HEK293T (cell line): ENCODE measurements around the gene RAD18.

Source experiments
- ARNT ChIP-seq: fragments of 450-650 bp; IDR thresholded peaks from 2 replicates; pipeline ENCODE4 v1.6.1; 2017; ENCODE audit warnings: mild to moderate bottlenecking
- CTBP1 ChIP-seq: fragments of 450-650 bp; IDR thresholded peaks from 2 replicates; pipeline ENCODE4 v1.6.1; 2016; ENCODE audit warnings: borderline replicate concordance
- ELF4 ChIP-seq: fragments of 450-650 bp; IDR thresholded peaks from 2 replicates; pipeline ENCODE4 v1.6.1; 2017; ENCODE audit warnings: antibody characterized with exemption
- FOXK2 ChIP-seq: fragments of 450-650 bp; IDR thresholded peaks from 2 replicates; pipeline ENCODE4 v1.6.1; 2016; ENCODE audit warnings: mild to moderate bottlenecking
- HDGF ChIP-seq: fragments of 450-650 bp; IDR thresholded peaks from 2 replicates; pipeline ENCODE4 v1.6.1; 2017; ENCODE audit warnings: antibody characterized with exemption, borderline replicate concordance
- L3MBTL2 ChIP-seq: fragments of 450-650 bp; conservative IDR thresholded peaks from 2 replicates; pipeline ENCODE4 v1.6.1; 2016; ENCODE audit warnings: mild to moderate bottlenecking
- SP1 ChIP-seq: fragments of 450-650 bp; IDR thresholded peaks from 2 replicates; pipeline ENCODE4 v1.6.1; 2017
- TARDBP ChIP-seq: fragments of 450-650 bp; IDR thresholded peaks from 2 replicates; pipeline ENCODE4 v1.6.1; 2016
- ZNF384 ChIP-seq: fragments of 450-650 bp; IDR thresholded peaks from 2 replicates; pipeline ENCODE4 v1.6.1; 2016
- TF ChIP-seq, protein P1 (sequence below): fragments of 450-650 bp; IDR thresholded peaks from 2 replicates; pipeline ENCODE4 v1.6.1; 2016

DNA sequence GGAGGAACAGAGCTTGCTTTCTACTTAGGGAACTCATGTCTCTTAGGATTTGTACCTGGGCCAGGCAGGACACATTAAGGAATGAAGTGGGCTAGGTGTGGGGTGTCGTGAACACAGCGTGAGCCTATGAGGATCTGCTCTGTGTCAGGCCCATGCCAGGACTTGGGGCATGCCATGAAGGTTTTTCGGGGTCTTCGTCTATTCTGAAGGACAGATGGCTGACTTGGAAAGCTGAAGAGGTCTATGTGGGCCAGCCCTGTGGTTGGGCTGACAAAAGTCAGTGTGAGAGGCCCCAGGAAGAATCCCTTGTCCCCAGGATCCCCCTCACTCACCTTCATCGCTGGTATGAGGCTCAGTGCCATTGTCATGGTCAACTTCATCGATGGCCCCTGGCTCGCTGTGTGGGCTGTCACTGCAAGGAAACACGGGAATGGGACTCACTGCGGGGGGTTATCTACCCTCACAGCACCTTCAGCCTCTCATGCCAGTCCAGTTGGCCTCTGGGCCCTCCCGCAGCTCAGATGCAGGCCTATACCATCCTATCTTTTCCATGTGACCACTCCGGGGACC, 46.8 kb upstream of the RAD18 start:
- TF ChIP-seq, protein P1, sequence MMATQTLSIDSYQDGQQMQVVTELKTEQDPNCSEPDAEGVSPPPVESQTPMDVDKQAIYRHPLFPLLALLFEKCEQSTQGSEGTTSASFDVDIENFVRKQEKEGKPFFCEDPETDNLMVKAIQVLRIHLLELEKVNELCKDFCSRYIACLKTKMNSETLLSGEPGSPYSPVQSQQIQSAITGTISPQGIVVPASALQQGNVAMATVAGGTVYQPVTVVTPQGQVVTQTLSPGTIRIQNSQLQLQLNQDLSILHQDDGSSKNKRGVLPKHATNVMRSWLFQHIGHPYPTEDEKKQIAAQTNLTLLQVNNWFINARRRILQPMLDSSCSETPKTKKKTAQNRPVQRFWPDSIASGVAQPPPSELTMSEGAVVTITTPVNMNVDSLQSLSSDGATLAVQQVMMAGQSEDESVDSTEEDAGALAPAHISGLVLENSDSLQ = no peak
- TF ChIP-seq SP1 (no peak), HDGF (no peak), TARDBP (no peak), L3MBTL2 (no peak), ZNF384 (no peak), ARNT (no peak), CTBP1 (no peak), ELF4 (no peak), FOXK2 (no peak)
